GM19099 (cell line): ENCODE results near the gene F2RL1.

Experiments
- POLR2A ChIP-seq: IDR thresholded peaks from 3 replicates; pipeline ENCODE4 v1.6.1; 2011; ENCODE audit warnings: low read depth; ENCODE audit not compliant: insufficient read length; ENCODE audit errors: extremely low read depth

F2RL1 gene, protein sequence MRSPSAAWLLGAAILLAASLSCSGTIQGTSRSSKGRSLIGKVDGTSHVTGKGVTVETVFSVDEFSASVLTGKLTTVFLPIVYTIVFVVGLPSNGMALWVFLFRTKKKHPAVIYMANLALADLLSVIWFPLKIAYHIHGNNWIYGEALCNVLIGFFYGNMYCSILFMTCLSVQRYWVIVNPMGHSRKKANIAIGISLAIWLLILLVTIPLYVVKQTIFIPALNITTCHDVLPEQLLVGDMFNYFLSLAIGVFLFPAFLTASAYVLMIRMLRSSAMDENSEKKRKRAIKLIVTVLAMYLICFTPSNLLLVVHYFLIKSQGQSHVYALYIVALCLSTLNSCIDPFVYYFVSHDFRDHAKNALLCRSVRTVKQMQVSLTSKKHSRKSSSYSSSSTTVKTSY

DNA sequence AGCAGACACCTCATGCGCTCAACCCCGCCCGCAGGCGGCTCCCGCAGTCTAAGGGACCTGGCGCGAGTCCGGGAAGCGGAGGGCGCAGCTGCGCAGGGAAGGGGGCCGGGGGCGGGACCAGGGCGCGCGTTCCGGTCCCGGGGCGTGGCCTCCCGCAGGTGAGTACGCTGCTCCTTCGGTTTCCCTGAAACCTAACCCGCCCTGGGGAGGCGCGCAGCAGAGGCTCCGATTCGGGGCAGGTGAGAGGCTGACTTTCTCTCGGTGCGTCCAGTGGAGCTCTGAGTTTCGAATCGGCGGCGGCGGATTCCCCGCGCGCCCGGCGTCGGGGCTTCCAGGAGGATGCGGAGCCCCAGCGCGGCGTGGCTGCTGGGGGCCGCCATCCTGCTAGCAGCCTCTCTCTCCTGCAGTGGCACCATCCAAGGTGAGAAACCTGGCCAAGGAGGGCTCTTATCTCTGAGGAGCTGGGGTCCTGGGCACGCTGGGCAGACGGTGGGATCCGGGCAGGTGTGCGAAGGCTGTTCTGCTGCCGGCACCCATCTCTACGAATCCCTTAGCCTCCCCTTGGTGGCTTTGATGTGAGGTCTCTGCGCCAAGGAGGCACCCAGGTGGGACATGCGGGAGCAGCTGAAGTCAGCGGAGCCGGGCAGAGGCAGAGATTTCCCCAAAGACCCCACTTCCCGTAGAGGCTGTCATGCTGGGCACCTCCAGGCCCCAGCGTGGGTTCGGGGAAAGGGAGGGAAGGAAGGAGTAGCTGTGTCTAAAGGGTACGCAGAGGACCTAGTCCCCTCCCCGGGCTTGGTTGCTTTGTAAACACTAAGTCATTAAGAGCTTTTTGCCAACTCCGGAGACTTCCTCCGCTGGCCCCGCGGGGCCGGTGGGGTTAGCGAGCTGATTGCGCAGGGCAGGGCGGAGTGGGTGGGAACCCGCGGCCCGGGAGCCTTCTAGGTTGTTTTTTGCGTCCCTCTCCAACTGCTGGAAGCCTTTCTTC lies at the start of gene F2RL1:
Gene F2RL1 (plus strand): TSS at position 187 of the 988 bp plus-strand sequence. CDS start 153 bp downstream, at position 340.
- TF ChIP-seq POLR2A = no peak

DNA sequence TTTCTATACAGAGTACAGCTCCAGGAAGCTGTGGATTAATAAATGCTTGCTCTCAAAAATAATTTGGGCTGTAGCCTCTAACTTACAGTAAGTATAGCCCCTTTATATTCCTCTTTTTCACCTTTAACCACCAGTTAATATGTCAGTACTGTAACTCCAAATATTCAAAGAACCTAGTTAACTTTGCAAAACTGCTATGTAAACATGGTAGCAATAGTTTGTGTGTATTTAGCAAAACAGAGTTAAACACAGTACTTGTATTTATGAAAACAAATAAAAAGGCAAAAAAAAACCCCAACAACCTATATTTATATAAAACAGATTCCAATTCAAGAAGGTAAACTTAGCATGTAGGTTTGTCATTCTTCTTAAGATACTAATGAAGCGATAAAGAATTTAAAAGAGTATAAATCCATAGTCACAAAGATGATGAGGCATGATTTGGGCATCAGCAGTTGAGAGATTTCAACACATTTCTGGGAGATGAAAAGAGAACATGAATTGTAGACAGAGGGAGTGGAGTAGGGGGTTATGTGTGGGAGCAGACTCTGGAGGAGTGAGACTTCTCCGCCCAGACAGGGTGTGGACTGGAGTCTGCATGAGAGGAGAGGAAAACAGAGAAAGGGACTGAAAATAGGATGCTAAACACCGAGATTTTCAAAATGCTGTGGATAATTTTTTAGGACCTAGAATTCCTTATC lies 47.0 kb upstream of the F2RL1 start:
- TF ChIP-seq POLR2A = no peak

DNA sequence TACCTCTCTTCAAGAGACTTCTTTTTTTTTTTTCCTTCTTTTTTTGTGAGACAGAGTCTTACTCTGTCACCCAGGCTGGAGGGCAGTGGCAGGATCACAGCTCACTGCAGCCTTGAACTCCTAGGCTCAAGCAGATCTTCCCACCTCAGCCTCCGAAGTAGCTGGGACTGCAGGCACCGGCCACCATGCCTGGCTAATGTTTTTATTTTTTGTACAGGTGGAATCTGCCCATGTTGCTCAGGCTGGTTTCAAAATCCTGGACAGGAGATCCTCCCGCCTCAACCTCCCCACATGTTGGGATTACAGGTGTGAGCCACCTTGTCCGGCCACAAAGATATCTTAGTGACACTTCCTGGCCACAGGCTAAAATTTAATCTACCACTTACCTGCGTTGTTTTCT lies 42.9 kb upstream of the F2RL1 start:
- no peak for TF ChIP-seq POLR2A

DNA sequence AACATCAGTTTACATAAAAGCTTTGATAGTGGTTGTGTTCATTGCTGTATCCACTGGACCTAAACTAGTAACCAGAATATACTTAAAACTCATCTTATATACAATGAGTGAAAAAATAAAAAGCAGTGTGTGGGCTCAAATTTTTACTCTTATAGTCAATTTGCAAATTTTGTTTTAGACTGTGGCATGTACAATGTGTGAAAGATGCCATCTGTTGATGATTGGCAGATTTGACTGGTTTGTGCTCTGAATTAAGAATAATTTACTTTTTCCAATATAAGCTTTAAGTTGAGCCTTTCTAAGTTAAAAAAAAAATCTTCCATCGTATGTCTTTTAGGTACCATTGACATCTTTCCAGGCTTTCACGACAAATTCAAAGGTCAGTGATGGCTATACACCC lies 42.4 kb upstream of the F2RL1 start:
- no peak for TF ChIP-seq POLR2A

DNA sequence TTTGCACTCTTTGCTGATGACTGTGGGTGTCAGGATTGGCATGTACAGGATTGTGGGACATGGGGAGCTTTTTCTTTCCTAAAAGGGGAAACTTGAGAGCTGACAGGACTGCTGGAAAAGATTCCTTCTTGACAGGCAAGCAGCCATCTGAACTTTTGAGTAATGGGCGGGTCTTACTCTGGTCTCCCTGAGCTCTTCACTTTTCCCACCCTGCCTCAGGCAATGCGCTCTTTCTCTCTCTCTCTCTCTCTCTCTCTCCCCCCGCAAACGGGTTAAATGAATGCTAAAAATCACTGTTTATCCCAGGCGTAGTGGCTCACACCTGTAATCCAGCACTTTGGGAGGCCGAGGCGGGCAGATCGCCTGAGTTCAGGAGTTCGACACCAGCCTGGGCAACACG lies 37.1 kb upstream of the F2RL1 start:
- TF ChIP-seq POLR2A = no peak

DNA sequence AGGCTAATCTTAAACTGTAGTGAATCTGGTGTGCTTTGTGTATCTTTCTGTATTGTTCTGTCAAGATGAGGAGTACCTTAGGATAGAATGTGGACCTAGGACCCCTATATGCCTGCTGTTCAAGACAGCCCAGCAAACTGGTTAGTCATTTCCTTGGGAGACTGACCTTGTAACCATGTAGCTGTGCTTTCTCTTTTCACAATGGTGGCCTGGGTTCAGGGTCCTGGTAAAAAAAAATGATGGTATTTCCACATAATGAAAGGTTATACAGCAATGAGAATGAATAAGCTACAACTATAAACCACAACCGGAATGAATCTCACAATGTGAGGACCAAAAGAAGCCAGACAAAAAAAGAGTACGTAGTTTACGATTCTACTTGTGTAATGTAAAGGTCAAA lies 36.4 kb upstream of the F2RL1 start:
- no peak for TF ChIP-seq POLR2A

DNA sequence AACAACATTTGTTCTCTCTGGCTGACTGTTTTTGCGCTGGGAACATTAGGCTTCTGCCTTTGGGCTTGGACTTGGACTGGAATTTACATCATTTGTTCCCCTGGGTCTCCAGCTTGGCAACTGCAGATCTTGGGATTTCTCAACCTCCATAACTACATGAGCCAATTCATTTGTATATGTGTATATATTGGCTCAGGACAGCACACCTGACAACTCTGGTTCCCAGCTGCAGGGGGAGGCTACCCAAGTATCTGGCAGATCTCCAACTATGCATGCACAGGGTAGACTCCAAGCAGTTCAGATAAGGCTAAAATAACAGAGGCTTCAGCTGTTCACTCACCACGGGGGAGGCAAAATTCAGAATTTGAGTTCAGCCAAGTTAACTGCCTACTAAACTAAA lies 31.6 kb upstream of the F2RL1 start:
- TF ChIP-seq POLR2A = no peak

DNA sequence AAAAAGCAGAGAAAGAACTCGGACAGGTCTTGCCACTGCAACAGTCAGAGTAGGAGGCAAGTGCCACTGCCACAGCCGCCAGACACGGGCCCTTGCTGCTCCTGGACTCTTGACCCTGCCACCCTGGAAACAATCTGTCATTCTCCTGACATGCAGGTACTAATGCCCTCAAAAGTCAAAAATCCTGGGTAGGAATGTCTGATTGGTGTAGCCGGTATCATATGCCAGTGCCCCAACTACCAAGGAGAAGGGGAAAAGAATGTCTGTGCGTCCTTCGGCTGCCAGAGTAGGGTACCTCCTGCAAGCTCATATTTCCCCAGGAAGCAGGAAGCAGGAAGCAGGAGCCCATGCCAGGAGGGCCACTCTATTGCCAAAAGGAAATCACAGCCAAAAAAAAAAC lies 30.5 kb upstream of the F2RL1 start:
- TF ChIP-seq POLR2A = no peak

DNA sequence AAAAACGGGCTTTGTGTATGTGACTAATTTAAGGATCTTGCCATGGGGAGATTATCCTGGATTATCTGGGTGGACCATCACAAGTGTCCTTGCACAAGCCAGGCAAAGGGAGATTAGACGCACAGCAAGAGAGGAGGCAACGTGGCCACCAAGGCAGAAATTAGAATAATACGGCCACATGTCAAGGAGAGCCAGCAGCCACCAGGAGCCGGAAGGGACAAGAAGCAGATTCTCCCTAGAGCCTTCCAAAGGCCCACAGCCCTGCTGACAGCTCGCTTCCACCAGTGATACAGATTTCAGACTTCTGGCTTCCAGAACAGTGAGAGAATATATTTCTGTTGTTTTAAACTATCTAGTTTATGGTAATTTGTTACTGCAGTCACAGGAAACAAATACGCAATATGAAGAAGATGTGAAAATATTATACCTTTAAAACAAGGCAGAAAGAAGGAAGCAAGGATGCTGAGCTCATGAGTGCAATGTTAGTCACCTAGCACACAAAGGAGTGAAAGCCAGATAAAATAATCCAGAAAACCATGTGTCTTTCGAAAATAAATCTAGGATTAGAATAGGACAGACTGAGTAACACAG lies 28.7 kb upstream of the F2RL1 start:
- no peak for TF ChIP-seq POLR2A

DNA sequence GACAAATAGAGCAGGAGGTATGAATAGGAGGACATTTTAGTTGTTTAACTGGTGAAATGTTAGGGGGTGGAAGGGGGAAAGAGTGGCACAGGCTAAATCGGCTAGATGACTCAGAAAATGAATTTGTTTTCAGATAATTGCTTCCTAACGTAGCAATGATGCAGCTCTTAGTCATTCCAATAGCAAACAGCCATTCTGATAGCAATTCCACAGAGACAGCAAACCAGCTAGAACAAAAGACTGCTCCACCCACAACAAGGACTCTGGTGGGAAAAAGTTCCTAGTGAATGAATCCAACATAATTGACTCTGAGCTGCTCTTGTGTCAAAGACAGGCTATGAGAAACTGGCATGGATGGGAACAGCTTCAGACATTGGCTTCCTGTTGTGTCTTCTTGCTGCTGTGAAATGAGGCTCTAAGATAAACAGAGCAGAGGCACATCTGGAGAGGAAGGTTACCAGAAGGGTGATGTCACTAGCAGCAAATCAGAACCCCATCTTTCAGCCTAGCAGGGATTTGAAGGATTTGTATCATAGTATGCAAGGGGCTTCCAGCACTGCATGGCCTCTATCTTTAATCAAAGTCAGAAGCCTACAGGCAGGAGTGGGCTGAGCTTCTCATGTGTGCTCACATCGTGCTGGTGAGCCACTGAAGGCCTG lies 28.1 kb upstream of the F2RL1 start:
- no peak for TF ChIP-seq POLR2A

DNA sequence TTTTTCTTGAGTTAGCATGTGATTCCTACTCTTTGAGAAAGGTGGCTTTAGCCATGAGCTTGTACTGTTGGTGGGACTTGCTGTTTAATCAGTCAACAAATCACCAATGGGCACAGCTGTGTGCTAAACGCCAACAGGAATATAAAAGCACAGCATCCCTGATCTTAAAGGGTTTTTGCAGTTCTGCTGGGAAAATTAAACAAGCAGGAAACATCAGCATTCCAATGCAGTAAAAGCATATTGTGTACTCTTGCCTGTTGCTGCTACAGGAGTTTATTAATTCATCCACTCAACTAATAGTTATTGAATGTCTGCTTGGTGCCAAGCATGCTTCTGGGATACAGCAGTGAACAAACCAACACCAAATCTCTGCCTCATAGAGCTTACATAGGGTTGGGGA lies 27.4 kb upstream of the F2RL1 start:
- TF ChIP-seq POLR2A = no peak

DNA sequence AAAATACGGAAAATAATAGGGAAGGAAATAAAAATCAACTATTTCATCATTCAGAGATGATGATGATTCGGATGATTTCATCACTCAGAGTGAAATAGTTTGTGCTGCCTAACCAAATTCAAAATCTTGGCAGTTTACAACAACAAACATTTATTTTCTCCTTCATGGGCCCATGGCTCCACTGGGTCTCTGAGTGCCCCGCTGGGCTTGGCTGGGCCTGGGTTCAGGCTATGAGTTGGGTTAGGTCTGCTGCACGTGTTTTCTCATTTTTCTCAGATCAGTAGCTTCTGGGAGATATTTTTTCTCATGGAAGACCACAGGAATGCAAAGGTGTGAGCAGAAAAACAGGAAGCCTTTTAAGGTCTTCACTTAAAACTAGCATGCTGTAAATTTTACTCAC lies 24.0 kb upstream of the F2RL1 start:
- no peak for TF ChIP-seq POLR2A

DNA sequence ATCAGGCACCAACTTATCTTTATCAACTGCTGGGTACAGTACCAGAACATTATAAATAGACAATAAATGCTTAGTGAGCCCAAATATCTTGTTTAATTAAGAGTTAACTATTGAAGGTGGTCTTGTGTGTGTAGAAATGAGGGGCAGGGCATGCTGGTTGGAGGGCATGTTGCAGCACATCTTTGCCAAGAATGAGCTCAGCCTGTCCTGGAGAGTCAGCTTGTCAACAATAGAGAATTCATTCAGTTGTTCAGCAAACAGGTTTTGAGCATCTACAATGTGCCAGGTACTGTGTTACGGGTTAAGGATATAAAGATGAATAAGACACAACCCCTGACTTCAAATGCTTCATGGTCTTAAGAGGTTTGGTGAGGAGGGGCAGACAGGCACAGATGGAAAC lies 19.2 kb upstream of the F2RL1 start:
- no peak for TF ChIP-seq POLR2A

DNA sequence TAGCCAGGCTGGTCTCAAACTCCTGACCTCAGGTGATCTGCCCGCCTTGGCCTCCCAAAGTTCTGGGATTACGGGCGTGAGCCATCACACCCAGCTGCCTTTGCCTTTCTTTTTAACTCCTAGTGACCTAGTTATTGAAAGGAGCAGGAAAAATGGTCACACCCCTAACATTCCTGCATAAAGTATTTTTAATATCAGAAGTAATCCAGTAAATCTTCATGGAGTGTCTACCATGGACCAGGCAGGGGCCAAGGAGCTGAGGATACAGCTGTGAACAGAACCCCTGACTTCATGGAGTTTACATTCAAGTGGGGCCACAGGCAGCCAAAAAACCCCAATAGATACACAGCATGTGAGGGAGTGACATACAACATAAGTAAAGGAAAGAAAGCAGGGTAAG lies 18.3 kb upstream of the F2RL1 start:
- TF ChIP-seq POLR2A = no peak
